ENCODE results near the gene ZNF140.

DNA sequence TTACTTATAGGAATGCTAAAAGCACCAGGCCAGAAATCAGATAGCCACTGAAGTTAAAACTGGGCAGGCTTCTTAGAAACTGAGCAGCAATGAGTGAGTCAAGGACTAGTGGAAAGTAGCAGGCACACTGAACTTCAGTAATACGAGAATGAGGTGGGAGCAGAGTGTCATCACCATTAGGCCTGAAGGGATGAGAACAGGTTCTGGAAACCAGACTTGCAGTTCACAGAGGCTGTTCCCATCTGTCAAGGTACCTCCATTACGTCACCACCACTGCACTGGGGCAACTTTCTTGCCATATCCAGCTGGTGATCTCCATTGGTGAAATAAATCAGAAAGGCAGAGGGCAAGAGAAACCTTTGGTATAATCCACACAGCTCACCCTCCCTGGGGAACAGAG lies 65.3 kb downstream of the ZNF140 start:
- TF ChIP-seq POLR2A (IDR thresholded peaks at IDR 0.05; ENCODE audit: extremely low read depth, insufficient read length) (no peak), MYC (IDR thresholded peaks at IDR 0.05; ENCODE audit: low read depth, low read length) (no peak)
- TF ChIP-seq, protein P1, sequence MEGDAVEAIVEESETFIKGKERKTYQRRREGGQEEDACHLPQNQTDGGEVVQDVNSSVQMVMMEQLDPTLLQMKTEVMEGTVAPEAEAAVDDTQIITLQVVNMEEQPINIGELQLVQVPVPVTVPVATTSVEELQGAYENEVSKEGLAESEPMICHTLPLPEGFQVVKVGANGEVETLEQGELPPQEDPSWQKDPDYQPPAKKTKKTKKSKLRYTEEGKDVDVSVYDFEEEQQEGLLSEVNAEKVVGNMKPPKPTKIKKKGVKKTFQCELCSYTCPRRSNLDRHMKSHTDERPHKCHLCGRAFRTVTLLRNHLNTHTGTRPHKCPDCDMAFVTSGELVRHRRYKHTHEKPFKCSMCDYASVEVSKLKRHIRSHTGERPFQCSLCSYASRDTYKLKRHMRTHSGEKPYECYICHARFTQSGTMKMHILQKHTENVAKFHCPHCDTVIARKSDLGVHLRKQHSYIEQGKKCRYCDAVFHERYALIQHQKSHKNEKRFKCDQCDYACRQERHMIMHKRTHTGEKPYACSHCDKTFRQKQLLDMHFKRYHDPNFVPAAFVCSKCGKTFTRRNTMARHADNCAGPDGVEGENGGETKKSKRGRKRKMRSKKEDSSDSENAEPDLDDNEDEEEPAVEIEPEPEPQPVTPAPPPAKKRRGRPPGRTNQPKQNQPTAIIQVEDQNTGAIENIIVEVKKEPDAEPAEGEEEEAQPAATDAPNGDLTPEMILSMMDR (IDR thresholded peaks at IDR 0.05; ENCODE audit: low read depth, low read length): no peak
- TF ChIP-seq, protein P2, sequence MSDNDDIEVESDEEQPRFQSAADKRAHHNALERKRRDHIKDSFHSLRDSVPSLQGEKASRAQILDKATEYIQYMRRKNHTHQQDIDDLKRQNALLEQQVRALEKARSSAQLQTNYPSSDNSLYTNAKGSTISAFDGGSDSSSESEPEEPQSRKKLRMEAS (IDR thresholded peaks at IDR 0.05; ENCODE audit: low read depth, low read length): no peak

Data from NB4 (cell line).